SH-SY5Y (cell line): ENCODE results near the gene NCR1.

Source experiments
- GATA2 ChIP-seq: IDR thresholded peaks from 2 replicates; pipeline ENCODE4 v1.6.1; 2011; ENCODE audit warnings: mild to moderate bottlenecking, low read depth, low read length
- GATA3 ChIP-seq: IDR thresholded peaks from 2 replicates; pipeline ENCODE4 v1.6.1; 2011; ENCODE audit warnings: low read depth, mild to moderate bottlenecking, low read length, moderate library complexity

DNA sequence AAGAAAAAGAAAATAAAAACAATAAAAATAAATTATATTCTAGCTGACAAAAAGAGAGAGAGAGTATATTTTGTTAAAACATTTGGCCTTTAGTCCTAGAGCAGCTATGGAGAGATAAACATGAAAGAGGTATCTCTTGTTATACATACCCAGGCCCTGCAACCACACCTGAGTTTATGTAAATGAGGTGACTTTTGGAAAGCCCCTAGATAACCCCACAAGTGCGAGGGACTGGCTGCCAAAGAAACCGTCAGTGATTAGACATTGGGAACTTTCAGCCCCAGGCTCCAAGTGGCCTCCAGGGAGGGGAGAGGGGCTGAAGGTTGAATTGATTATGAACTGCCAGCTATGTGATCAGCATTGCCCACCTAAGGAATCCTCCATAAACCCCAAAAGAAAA is 43.5 kb downstream of the NCR1 start:
- TF ChIP-seq GATA3 (no peak), GATA2 (no peak)
